H1 (cell line): ENCODE measurements around the gene POTEG. TPM values are rescaled to one million over a fixed set of nuclear protein-coding genes. Genes with fewer than 3 reads are reported as not detected.
"Not testable (repeated sequence)": the region's sequence is repeated elsewhere in the genome, so short reads cannot be mapped to it uniquely, and the experiment has no call there.

Experiments
- CTCF ChIA-PET: fragments of 300-600 bp; sonication (Branson Sonifier 250); formaldehyde crosslinking; loops from one replicate; lab custom pipeline; 2021; ENCODE audit not compliant: partially characterized antibody; lab: Charles Lee
- POLR2A ChIA-PET: fragments of 300-600 bp; sonication (Branson Sonifier 250); formaldehyde crosslinking; loops from one replicate; lab custom pipeline; 2021; ENCODE audit warnings: inconsistent platforms; ENCODE audit not compliant: partially characterized antibody; lab: Charles Lee
- DNase-seq, 2 experiments: peaks; one replicate each; pipeline versions ENCODE4 v3.0.0 to v3.0.0-alpha.2; 2010 to 2022; ENCODE audit warnings: low spot score in 2 of 2, low read depth in 1 of 2, mixed read lengths in 1 of 2
- FAIRE-seq: peaks from 2 replicates; lab custom pipeline; 2011; peaks lifted over from hg19 to GRCh38; lab: Jason Lieb, UNC
- H2AFZ ChIP-seq: 2 replicates; pipeline ENCODE4 v1.8.1; 2012; ENCODE audit warnings: low read length, inconsistent platforms
- H2AK5ac ChIP-seq: 2 replicates; pipeline ENCODE4 v1.6.1; 2013; ENCODE audit warnings: low read depth, low read length
- H2BK120ac ChIP-seq: replicated peaks from 2 replicates; pipeline ENCODE3; 2013; ENCODE audit warnings: low read depth, low read length, inconsistent platforms
- H2BK12ac ChIP-seq: 2 replicates; pipeline ENCODE4 v1.6.1; 2013; ENCODE audit warnings: low read depth, low read length
- H2BK15ac ChIP-seq: 2 replicates; pipeline ENCODE4 v1.6.1; 2013; ENCODE audit warnings: low read length
- H2BK20ac ChIP-seq: 2 replicates; pipeline ENCODE4 v1.6.1; 2013; ENCODE audit warnings: low read length
- H2BK5ac ChIP-seq: 2 replicates; pipeline ENCODE4 v1.6.1; 2013; ENCODE audit warnings: low read depth, low read length
- H3K14ac ChIP-seq: 2 replicates; pipeline ENCODE4 v1.6.1; 2013; ENCODE audit warnings: inconsistent platforms; ENCODE audit not compliant: insufficient read length
- H3K18ac ChIP-seq: 2 replicates; pipeline ENCODE4 v1.6.1; 2013; ENCODE audit warnings: low read length; ENCODE audit errors: extremely low read depth
- H3K23ac ChIP-seq: 2 replicates; pipeline ENCODE4 v1.6.1; 2013; ENCODE audit warnings: inconsistent platforms; ENCODE audit not compliant: insufficient read length
- H3K23me2 ChIP-seq: 2 replicates; pipeline ENCODE4 v1.6.1; 2013; ENCODE audit warnings: low read depth, low read length
- H3K27ac ChIP-seq: 2 replicates; pipeline ENCODE4 v1.6.1; 2011; ENCODE audit warnings: low read depth, low read length, inconsistent platforms
- H3K27me3 ChIP-seq, 4 experiments: replicated peaks in 1 of 4; 1 replicate in 1 of 4; 2 replicates in 3 of 4; pipeline versions ENCODE4 v1.6.1 to v1.8.1; 2011 to 2013; ENCODE audit warnings: low read length in 3 of 4, mild to moderate bottlenecking in 3 of 4, inconsistent platforms in 2 of 4, mixed read lengths in 2 of 4, moderate library complexity in 1 of 4; ENCODE audit not compliant: control insufficient read depth in 3 of 4, insufficient read depth in 3 of 4; ENCODE audit errors: extremely low read depth in 1 of 4
- H3K36me3 ChIP-seq, 4 experiments: 2 replicates each; pipeline versions ENCODE4 v1.6.1 to v1.8.1; 2011 to 2013; ENCODE audit warnings: mild to moderate bottlenecking in 4 of 4, low read length in 3 of 4, moderate library complexity in 2 of 4, control low read depth in 1 of 4, inconsistent platforms in 1 of 4; ENCODE audit not compliant: insufficient read depth in 4 of 4, control insufficient read depth in 2 of 4
- H3K4ac ChIP-seq: replicated peaks from 2 replicates; pipeline ENCODE3; 2013; ENCODE audit warnings: low read length, low read depth, mixed read lengths, inconsistent platforms; ENCODE audit not compliant: insufficient read length
- H3K4me1 ChIP-seq, 4 experiments: replicated peaks in 1 of 4; 1 replicate in 1 of 4; 2 replicates in 3 of 4; pipeline versions ENCODE4 v1.6.1 to v1.8.1; 2011 to 2013; ENCODE audit warnings: low read length in 3 of 4, inconsistent platforms in 2 of 4, mixed read lengths in 1 of 4; ENCODE audit not compliant: insufficient read depth in 4 of 4, control insufficient read depth in 3 of 4
- H3K4me2 ChIP-seq, 2 experiments: 2 replicates each; pipeline versions ENCODE4 v1.6.1 to v1.8.1; 2011 to 2013; ENCODE audit warnings: low read depth in 2 of 2, low read length in 2 of 2, control low read depth in 1 of 2, inconsistent platforms in 1 of 2, mild to moderate bottlenecking in 1 of 2; ENCODE audit not compliant: insufficient read depth in 1 of 2
- H3K4me3 ChIP-seq, 4 experiments: fragments of 200-600, 300-600 bp in 1 of 4; sonication (generic), shearing (Covaris generic), sonication (Bioruptor Twin) in 1 of 4; 2 replicates each; pipeline versions ENCODE4 v1.5.1 to v1.8.1; 2011 to 2016; ENCODE audit warnings: low read length in 4 of 4, low read depth in 3 of 4, control low read depth in 2 of 4, inconsistent platforms in 2 of 4, mild to moderate bottlenecking in 2 of 4, mixed read lengths in 1 of 4, moderate library complexity in 1 of 4; ENCODE audit not compliant: insufficient read depth in 2 of 4; ENCODE audit errors: extremely low read depth in 1 of 4
- H3K56ac ChIP-seq: replicated peaks from 2 replicates; pipeline ENCODE3; 2013; ENCODE audit warnings: low read depth, mild to moderate bottlenecking, mixed read lengths, low read length, inconsistent platforms; ENCODE audit not compliant: insufficient read length
- H3K79me1 ChIP-seq: 2 replicates; pipeline ENCODE4 v1.6.1; 2013; ENCODE audit warnings: low read depth, low read length, control low read depth
- H3K79me2 ChIP-seq, 2 experiments: 2 replicates each; pipeline versions ENCODE4 v1.6.1 to v1.8.1; 2012 to 2013; ENCODE audit warnings: low read length in 2 of 2, mild to moderate bottlenecking in 2 of 2, inconsistent platforms in 1 of 2; ENCODE audit not compliant: insufficient read depth in 2 of 2, control insufficient read depth in 1 of 2
- H3K9ac ChIP-seq, 4 experiments: replicated peaks in 1 of 4; 1 replicate in 1 of 4; 2 replicates in 3 of 4; pipeline versions ENCODE4 v1.6.1 to v1.8.1; 2011 to 2013; ENCODE audit warnings: low read depth in 3 of 4, low read length in 3 of 4, control low read depth in 2 of 4, mild to moderate bottlenecking in 2 of 4, moderate library complexity in 2 of 4, inconsistent platforms in 1 of 4; ENCODE audit errors: extremely low read depth in 1 of 4
- H3K9me3 ChIP-seq, 2 experiments: 2 replicates each; pipeline versions ENCODE4 v1.6.1 to v1.8.1; 2012 to 2013; ENCODE audit warnings: mild to moderate bottlenecking in 2 of 2, moderate library complexity in 2 of 2, control low read depth in 1 of 2, inconsistent platforms in 1 of 2, low read depth in 1 of 2, low read length in 1 of 2, mixed read lengths in 1 of 2; ENCODE audit not compliant: insufficient read depth in 2 of 2
- H4K20me1 ChIP-seq, 2 experiments: replicated peaks in 1 of 2; 2 replicates each; pipeline versions ENCODE3 to v1.8.1; 2011 to 2013; ENCODE audit warnings: inconsistent platforms in 2 of 2, low read length in 2 of 2, mild to moderate bottlenecking in 1 of 2; ENCODE audit not compliant: insufficient read depth in 2 of 2, control insufficient read depth in 1 of 2
- H4K5ac ChIP-seq: 2 replicates; pipeline ENCODE4 v1.6.1; 2013; ENCODE audit warnings: low read length, low read depth, mixed read lengths, inconsistent platforms; ENCODE audit not compliant: insufficient read length
- H4K8ac ChIP-seq: 2 replicates; pipeline ENCODE4 v1.8.0; 2013; ENCODE audit warnings: mild to moderate bottlenecking, moderate library complexity, low read length, inconsistent platforms; ENCODE audit not compliant: insufficient read depth; ENCODE audit errors: extremely low read depth
- H4K91ac ChIP-seq: replicated peaks from 2 replicates; pipeline ENCODE3; 2013; ENCODE audit warnings: low read length, mixed read lengths, inconsistent platforms; ENCODE audit not compliant: insufficient read length
- WGBS, 2 experiments: shearing (Covaris generic) in 1 of 2; methylation state at CpG; one replicate each; pipeline versions ENCODE4 v1.1.6 to v1.1.7; 2013 to 2015; ENCODE audit warnings: low lambda C conversion rate in 2 of 2, mixed read lengths in 2 of 2, inconsistent platforms in 1 of 2, low coverage in 1 of 2, missing lambda C conversion rate in 1 of 2; ENCODE audit not compliant: insufficient replicate concordance in 2 of 2, insufficient coverage in 1 of 2, insufficient read length in 1 of 2; ENCODE audit errors: extremely low coverage in 1 of 2, missing lambda C conversion rate in 1 of 2; 5-methylcytosine and 5-hydroxymethylcytosine counted together
- polyA plus RNA-seq, 7 experiments: library from polyadenylated mRNA; depleted of rRNA in 3 of 7; stranded (reverse) in 5 of 7; unstranded in 2 of 7; fragments of >200 nt in 5 of 7; fragments of 200-250 nt in 2 of 7; gene quantifications; 1 replicate in 5 of 7; 2 replicates in 1 of 7; 4 replicates in 1 of 7; pipeline versions ENCODE4 v1.2.1 to v1.2.3, GENCODE V29; 2011 to 2013; ENCODE audit warnings: missing spikeins in 2 of 7, mixed read lengths in 2 of 7
- total RNA-seq: library from RNA; stranded (reverse); fragmentation: NEBNext Ultra II Directional; extraction: Animal tissue kit (Norgen Biotek cat#: 25700); gene quantifications from 2 replicates; pipeline ENCODE4 v1.2.1, GENCODE V29; 2021

POTEG gene
- total and polyA plus RNA-seq, 2 of the 8 experiments (the other 6 are each of a cell fraction or from before 2014, with no cell fraction given), result not detected

DNA sequence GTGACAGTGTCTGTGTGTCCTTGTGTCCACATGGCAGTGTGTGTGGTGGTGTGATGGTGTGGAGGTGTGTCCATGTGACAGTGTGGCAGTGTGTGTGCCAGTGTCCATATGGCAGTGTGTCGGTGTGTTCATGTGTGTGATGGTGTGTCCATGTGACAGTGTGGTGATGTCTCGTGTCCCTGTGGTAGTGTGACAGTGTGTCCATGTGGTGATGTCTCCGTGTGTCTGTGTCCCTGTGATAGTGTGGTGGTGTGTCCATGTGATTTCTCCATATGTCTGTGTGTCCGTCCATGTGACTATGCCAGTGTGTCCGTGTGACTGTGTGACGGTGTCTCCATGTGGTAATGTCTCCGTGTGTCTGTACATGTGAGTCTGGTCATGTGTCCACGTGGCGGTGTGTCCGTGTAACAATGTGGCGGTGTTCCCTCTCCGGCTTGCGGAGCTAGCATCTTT is 59.7 kb downstream of the POTEG start:
- H3K36me3 ChIP-seq, H3K4me1 ChIP-seq, H2AFZ ChIP-seq, DNase-seq, H3K18ac ChIP-seq, H4K91ac ChIP-seq, H3K23me2 ChIP-seq, H2BK20ac ChIP-seq, H3K4me3 ChIP-seq, H3K27ac ChIP-seq, H3K9ac ChIP-seq, H2AK5ac ChIP-seq, H4K20me1 ChIP-seq, H3K79me2 ChIP-seq, POLR2A ChIA-PET, H3K4me2 ChIP-seq, H2BK12ac ChIP-seq, H3K23ac ChIP-seq, H3K79me1 ChIP-seq, CTCF ChIA-PET, H3K14ac ChIP-seq, H2BK5ac ChIP-seq, H3K4ac ChIP-seq, H3K56ac ChIP-seq, H4K8ac ChIP-seq, H3K27me3 ChIP-seq, H4K5ac ChIP-seq, H2BK15ac ChIP-seq, H2BK120ac ChIP-seq, FAIRE-seq: not testable (repeated sequence)
- H3K9me3 ChIP-seq, result peaks cover 5 to 22% of the 10 kb centered on the region in 2 experiments; a peak in 3 of 4 replicates
- 82% methylated on average over 3 of the region's 13 CpGs; no CpG with 5 or more reads in 1 of the 2 experiments for WGBS, 2 experiments

DNA sequence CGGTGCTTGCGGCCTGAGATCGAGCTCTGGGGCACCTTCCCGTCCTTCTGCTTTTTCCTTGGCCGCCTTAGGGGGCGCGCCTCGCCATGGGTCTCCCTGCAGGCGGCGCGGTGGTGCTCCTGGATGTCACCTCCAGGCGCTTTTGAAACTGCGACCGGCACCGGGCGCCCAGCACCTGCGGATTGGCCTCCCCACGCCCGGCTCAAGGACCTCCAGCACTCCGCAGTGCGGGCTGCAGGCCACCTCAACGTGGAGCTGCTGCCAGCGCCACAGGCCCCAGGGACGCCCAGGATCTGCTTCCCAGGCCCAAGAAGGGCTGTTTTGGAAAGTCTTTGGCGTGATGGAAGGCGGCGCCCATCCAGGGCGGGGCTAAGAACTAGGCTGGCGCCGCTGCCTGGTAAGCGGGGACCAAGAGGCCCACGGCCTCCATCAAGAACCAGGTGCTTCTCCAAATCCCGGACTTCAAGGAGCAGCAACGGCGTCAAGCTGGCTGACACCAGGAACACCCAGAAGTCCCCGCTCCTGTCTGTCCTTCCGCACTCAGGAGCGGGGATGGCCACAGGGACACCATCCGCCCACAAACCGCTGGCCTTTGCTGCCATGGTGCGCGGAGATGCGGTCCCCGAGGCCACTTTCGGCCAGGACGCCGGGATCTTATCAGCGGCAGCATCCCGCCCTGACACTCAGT is 61.2 kb downstream of the POTEG start:
- H3K79me1 ChIP-seq, H2BK12ac ChIP-seq, H3K27me3 ChIP-seq, H3K79me2 ChIP-seq, H2BK120ac ChIP-seq, H3K4ac ChIP-seq, H2BK5ac ChIP-seq, H3K14ac ChIP-seq, H2AFZ ChIP-seq, H3K18ac ChIP-seq, DNase-seq, H3K4me1 ChIP-seq, H4K8ac ChIP-seq, H3K36me3 ChIP-seq, H4K5ac ChIP-seq, FAIRE-seq, H2AK5ac ChIP-seq, H3K9ac ChIP-seq, H3K27ac ChIP-seq, H3K23me2 ChIP-seq, H4K20me1 ChIP-seq, H3K4me2 ChIP-seq, H4K91ac ChIP-seq, H3K23ac ChIP-seq, H3K56ac ChIP-seq, POLR2A ChIA-PET, H2BK15ac ChIP-seq, CTCF ChIA-PET, H2BK20ac ChIP-seq, H3K4me3 ChIP-seq: not testable (repeated sequence)
- 88% methylated on average over 41 of the region's 49 CpGs; no CpG with 5 or more reads in 1 of the 2 experiments for WGBS, 2 experiments
- peaks cover 5 to 19% of the 10 kb centered on the region in 2 experiments; a peak in 2 of 4 replicates for H3K9me3 ChIP-seq
